Glomerular endothelial cell (primary cell): ENCODE results near the gene OR2AG2. TPM values are rescaled to one million over a fixed set of nuclear protein-coding genes. Genes with fewer than 3 reads are reported as not detected.

Experiments
- DNase-seq: peaks from one replicate; pipeline ENCODE4 v3.0.0-alpha.2; 2011; ENCODE audit warnings: low read depth, low spot score; ENCODE audit errors: extremely low read depth
- total RNA-seq: library from RNA; depleted of rRNA; stranded (reverse); fragments of >200 nt; gene quantifications from 2 replicates; pipeline ENCODE4 v1.2.3, GENCODE V29; 2015

The OR2AG2 gene
- total RNA-seq, 1 donor from 2014 or later = 0.18 TPM

DNA sequence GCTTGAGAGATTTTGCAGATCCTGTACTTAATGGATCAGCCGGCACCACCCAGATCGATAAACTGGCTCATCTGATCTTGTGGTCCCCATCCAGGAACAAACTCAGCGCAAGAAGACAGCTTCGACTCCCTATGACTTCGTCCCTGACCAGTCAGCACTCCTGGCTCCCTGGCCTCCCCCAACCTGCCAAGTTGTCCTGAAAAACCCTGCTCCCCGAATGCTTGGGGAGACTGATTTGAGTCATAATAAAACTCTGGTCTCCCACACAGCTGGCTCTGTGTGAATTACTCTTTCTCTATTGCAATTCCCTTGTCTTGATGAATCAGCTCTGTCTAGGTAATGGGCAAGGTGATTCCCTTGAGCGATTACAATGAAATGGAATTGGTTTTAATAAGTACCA lies 29.5 kb downstream of the OR2AG2 start:
- no peak for DNase-seq

DNA sequence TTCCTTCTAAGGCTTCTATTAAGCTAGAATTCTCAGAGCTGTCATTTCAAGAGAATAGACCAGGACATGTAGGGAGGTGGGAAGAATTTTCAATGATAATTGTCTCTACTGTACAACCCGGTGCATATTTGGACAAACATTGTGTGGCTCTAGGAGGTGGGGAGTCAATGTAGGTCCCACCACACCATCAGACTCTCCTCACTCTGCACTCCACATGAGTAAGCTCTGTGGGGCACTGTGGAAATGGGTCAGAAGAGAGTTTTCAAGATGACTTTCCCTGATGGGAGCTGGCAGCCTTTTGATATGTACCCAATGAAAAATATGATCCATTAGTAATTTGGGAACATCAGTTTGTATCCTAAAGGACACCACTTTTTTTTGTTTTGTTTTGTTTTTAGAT lies 33.2 kb downstream of the OR2AG2 start:
- DNase-seq = no peak

DNA sequence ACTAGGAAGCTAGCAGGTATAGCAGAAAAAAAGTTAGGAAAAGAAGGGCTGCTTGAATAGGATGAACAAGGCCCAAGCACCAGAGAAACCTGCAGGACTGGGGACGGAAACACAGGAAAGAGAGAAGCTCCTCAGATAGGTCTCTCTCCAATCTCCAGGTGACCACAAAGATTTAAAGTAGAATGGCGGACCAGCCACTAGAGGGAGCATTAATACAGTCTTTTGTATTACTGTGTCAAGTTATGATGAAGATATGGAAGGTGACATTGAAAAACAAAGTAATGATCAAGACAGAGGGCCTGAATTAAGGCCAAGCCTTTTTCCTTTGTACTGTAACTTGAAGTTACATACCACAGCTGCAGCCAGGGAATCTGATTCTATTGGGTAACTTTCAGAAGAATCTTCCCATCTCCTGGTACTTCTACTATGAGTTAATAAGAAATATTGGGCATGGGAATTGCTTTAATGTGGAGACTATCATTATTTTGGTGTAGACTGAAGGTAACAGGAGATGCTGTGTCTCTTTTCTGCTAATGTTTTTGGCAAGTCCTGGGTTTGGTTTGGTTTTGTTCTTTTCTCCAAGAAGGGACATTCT lies 33.8 kb downstream of the OR2AG2 start:
- no peak for DNase-seq

DNA sequence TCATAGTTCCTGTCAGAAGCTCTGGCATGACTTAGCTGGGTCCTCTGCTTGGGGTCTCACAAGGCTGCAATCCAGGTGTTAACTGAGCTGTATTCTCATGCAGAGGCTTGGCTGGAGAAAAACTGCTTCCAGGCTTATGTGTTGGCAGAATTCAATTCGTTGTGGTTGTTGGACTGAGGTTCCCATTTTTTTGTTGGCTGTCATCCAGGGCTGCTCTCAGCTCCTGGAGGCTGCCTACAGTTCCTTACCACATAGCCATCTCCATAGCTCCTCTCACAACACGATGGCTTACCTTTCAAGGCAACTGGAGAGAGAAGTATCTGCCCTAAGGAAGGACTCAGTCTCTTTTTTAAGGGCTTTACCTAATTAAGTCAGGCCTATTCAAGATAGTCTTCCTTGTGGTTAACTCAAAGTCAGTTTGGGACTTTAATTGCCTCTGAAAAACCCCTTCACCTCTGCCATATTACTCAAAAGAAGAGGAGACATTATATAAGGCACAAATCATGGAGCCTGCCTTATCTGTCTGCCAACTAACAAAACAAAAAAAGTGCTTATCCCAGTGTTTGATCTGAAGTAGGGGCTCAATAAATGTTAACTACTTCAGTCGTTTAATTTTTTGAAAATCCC lies 35.2 kb downstream of the OR2AG2 start:
- DNase-seq = no peak

DNA sequence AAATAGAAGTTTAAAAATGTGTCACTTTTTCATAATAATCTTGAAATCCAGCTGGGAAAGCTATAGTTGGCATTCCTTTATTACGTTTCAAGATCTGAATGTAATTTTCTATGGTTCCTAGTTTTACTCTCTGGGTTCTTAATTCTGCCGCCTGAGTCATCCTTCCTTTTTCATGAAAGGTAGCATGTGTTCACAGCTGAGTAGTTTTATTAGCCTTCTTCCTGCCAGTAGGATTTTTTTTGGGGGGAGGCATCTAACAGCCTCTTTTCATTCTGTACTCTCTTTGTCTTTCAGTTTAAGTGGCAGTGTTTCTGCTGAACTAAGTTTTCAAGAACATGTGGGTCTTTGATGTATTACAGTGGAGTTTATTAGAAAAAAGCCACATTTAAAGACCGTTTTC lies 36.5 kb downstream of the OR2AG2 start:
- no peak for DNase-seq

DNA sequence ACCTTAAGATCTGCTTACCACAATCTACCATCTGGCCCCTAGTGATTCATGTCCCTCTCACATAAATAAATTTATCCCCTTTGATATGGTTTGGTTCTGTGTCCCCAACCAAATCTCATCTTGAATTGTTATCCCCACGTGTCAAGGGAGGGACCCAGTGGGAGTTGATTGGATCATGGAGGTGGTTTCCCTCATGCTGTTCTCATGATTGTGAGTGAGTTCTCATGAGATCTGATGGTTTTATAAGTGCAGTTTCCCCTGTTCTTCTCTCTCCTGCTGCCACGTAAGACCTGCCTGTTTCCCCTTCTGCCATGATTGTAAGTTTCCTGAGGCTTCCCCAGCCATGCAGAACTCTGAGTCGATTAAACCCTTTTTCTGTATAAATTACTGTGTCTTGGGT lies 37.2 kb downstream of the OR2AG2 start:
- DNase-seq = no peak

DNA sequence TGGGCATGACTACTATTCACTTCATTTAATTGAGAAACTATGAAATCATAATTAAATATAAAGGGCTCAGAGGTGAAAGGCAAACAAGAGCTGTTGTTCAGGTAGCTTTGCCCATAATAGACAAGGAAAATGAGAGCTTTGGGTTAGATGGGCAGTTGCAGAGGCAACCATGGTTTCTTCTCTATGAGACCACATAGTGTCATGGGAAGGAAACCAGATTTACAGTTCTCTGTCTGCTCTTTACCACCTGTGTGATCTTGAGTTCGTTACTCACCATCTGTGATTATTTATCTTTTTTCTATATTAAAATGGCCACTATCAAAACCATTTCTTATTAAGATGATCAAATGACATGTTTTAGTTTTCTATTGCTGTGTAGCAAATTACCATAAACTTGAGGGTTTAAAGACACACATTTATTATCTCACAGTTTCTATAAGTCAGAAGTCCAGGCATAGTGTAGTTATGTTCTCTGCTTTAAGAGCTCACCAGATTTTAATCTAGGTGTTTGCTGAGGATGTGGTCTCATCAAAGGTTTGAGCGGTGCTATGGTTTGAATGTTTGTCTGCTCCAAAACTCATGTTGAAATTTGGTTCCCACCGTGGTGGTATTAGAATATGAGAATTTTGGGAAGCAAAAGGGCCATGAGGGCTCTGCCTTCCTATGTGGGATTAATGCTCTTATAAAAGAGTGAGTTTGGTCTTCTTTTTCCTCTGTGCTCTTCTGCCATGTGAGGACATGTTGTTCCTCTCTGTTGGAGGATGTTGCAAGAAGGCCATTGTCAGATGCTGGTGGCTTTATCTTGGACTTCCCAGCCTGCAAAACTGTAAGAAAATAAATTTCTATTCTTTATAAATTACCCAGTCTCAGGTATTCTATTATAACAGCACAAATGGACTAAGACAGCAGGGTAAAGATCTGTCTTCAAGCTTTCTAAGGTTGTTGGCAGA lies 38.2 kb downstream of the OR2AG2 start:
- DNase-seq = no peak

DNA sequence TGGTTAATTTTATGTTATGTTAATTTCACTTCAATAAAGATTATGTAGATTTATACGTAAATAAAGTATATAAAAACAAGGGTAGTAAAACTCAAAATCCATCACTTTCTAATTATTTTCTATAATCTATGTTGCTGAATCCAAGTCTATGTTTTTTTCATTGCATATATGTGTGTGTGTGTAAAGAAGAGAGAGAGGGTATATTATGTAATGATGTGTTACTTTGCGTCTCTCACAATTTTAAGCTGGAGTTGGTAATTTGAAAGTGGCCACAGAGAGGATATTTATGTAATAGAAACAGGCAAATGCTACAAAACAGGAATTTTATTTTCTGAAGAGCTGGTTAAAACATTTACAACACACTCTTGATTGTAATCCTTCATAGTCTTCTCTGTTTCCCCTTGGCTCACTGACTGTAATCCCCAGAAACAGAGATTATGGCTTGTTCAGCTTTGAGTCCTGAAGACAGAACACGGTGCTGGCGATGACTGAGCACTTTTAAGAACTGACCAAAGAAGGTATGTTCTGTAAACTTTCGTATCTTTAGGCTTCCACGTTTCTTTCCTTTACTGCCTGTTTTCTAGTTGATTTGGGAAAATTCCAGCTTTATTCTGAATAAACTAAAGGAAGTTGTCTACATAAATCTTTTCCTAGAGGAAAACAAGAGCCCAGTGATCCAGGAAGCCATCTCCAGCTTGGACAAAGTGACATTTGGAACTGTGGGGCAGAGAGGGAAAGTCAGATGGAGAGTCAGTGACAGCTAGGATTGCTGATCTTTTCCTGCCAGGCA lies 43.6 kb downstream of the OR2AG2 start:
- peak; percentile 44 for DNase-seq

DNA sequence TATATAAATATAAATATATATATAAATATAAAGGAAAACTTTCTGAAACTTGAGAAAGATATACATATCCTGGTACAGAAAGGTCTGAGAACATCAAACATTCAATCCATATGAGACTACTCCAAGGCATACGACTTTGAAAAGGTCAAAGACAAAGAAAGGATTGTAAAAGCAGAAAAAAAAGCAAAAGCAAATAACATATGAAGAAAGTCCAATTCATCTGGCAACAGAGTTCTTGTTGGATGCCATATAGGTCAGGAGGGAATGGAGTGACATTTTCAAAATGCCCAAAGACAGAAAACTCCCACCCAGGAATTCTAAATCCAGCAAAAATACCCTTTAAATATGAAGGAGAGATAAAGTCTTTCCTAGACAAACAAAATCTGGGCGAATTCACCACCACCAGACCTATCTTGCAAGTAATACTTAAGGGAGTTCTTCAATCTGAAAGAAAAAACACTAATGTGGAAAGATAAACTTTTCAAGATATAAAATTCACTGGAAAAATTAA lies 46.3 kb downstream of the OR2AG2 start:
- DNase-seq = no peak

DNA sequence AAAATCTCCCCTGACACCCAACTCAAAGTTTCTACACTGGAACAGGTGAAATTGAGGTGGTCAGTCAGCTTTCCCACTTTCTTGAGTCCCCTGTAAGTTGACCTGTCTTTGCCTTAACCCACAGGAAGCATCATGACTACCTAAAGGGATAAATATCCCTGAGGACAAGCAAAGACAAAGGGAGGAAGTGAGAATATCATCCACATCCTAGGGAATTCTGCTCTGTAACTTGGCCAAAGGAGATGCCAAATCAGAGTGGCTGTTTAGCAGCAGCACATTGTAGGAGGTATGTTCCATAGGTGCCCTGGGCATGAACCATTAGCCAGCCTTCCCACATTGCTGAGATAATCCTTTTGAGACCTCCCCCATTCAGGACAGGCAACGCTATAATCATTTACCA lies 47.8 kb downstream of the OR2AG2 start:
- no peak for DNase-seq

DNA sequence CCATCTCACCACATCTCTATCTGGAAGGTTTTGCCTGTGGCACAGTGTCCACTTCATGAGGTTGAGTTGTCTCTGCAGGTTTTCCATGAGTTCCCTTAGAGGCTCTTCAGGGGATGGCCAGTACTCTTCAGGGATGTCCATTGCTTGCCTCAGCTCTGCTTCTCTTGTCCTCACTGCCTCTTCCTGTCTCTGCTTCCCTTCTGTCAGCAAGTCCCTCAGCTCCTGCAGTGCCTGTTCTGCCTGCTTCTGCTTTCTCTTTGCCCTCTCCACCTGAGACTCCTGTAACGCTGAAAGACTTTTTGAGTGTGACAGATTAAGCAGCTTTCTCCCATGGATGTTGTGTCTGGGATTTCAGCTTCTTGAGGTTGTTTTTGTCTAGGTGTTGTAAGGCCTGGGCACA lies 50.4 kb downstream of the OR2AG2 start:
- no peak for DNase-seq

DNA sequence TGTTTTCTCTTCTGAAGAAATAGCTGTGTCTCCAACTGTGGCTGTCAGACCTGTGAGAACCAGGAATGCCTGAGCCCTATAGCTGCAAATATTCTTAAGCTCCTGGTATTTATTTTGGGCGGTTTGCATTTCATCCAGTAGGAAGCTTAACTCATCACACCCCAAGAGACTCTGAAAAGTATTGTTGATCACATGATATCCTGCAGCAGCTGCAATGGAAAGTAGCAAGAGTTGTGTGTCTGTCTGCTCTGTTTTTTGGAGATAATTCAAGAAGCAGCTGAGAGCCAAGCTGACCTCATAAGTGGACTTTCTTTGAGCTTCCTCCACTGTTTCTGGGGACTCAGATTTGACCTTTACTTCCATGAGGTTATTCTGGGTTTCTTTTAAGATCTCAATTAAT lies 52.2 kb downstream of the OR2AG2 start:
- no peak for DNase-seq

DNA sequence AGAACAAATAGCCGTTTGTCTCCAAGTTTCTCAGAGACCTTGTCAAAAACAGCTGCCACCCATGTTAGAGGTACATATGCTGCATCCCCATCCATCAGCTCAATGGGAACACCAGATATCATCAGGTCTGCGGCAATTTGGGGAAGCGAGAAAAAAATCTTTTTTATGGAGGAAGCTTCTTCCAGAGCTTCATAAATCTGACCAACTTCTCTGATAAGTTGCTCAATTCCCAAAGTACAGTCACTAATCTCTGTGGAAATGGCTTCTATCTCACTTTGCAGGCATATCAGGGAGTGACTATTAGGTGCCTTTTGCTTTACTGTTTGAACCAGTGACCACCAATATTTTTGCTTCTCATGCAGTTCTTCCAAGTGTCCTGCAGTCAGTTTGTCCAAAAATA lies 54.4 kb downstream of the OR2AG2 start:
- no peak for DNase-seq

Other genes with a start within 250 kb of the OR2AG2 start
- 19.2 and 19.6 TPM in 2 replicates for gene RRP8, start 168.4 kb downstream of the OR2AG2 start, total RNA-seq
- gene ILK, start 168.2 kb downstream of the OR2AG2 start, total RNA-seq = 191 and 194 TPM in 2 replicates
- gene TAF10, start 159.8 kb downstream of the OR2AG2 start, total RNA-seq = 81.6 and 122 TPM in 2 replicates
- 221 and 241 TPM in 2 replicates for gene TPP1, start 152.6 kb downstream of the OR2AG2 start, total RNA-seq
- gene DCHS1, start 116.2 kb downstream of the OR2AG2 start, total RNA-seq = 89.7 and 177 TPM in 2 replicates
- 68.9 and 76.8 TPM in 2 replicates for gene MRPL17, start 88.6 kb downstream of the OR2AG2 start, total RNA-seq
- gene OR2AG1, start 11.0 kb upstream of the OR2AG2 start, total RNA-seq = not detected in 2 replicates
- 0.19 and 0.29 TPM in 2 replicates for gene OR6A2, start 27.7 kb upstream of the OR2AG2 start, total RNA-seq
- gene OR10A5, start 73.7 kb upstream of the OR2AG2 start, total RNA-seq = not detected in 2 replicates
- gene OR10A2, start 91.1 kb upstream of the OR2AG2 start, total RNA-seq = not detected in 2 replicates
- gene OR10A4, start 104.6 kb upstream of the OR2AG2 start, total RNA-seq = not detected in 2 replicates
- 0.35 TPM in 1 of 2 replicates, not detected in the other for gene OR2D2, start 120.5 kb upstream of the OR2AG2 start, total RNA-seq
- gene OR2D3, start 149.0 kb upstream of the OR2AG2 start, total RNA-seq = not detected in 2 replicates
- 1.5 and 3.7 TPM in 2 replicates for gene ZNF215, start 154.4 kb upstream of the OR2AG2 start, total RNA-seq
- gene ZNF214, start 248.4 kb upstream of the OR2AG2 start, total RNA-seq = 0.41 and 0.44 TPM in 2 replicates
- 0.10 TPM in 1 of 2 replicates, not detected in the other for gene NLRP14, start 248.5 kb upstream of the OR2AG2 start, total RNA-seq